ENCODE data around the gene NF2.
A peak's percentile ranks its signal among the peaks of the same experiment; 100 is the strongest.
"Not testable (repeated sequence)": the region's sequence is repeated elsewhere in the genome, so short reads cannot be mapped to it uniquely, and the experiment has no call there.

NF2 gene

DNA sequence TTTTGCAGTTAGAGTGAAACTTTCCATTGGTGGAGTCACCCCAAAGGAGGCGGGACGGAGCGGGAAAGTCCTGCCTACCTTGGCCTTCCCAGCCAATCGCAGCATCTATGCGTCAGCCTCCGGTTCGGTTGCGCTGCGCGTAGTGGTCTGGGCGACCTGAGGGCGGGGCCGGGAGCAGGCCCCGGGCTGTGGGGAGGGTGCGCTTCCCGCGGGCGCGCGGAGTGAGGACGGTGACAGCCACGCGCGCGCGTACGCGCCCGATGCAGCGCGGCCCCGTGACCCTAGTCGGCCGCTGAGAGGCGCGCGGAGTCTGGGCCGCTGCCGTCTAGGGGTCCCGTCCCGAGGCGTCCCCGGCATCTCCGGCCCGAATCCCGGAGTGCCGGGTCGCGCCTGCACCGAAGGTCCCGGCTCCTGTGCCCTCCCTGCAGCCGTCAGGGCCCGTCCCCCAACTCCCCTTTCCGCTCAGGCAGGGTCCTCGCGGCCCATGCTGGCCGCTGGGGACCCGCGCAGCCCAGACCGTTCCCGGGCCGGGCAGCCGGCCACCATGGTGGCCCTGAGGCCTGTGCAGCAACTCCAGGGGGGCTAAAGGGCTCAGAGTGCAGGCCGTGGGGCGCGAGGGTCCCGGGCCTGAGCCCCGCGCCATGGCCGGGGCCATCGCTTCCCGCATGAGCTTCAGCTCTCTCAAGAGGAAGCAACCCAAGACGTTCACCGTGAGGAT, at the start of gene NF2:
Gene NF2, plus strand, starts transcription at position 276 of the 718 bp plus-strand sequence. Its CDS starts 366 bp downstream, at position 642.
- peak; percentile 98 for DNase-seq (ENCODE audit: low read depth)

DNA sequence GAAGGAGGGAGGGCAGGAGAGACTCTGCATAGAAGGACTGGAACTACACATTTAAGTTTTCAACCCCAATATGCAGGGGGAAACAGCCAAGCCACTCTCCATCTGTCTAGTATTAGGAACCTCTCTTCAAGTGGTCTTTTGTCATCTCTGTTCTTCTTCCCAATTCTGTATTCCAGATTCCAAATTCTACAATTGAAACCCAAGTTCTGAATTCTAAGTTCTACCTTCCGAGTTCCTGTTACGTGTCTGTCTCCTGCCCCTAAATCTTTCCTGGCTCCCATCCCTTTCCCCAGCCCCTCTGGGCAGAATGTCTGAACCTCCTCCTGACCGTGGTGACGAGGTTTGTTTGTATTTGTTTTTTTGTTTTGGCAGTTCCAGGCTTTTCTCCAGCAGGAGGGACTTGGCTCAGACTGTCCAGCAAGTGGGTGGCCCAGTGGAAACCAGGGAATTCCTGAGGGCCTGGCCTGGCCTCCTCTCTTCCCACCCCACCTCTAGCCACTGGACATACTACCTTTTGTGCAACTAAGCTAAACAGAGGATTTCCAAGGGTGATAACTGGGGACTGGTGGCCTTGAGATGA, 48.3 kb upstream of the NF2 start:
- DNase-seq (ENCODE audit: low read depth) = no peak

DNA sequence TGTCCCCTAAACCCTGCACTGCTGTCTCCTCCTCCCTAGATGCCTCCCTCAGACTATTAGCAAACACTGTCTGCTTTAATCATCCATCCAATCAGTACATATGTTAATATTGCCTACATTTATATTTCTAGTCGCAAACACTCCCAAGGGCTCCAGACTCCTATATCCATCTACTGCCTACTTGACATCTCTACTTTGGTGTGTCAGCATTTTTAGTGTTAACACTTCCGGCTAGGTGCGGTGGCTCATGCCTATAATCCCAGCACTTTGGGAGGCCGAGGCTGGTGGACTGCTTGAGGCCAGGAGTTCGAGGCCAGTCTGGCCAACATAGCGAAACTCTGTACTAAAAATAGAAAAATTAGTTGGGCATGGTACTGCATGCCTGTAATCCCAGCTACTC, 44.4 kb upstream of the NF2 start:
- DNase-seq (ENCODE audit: low read depth) = no peak

DNA sequence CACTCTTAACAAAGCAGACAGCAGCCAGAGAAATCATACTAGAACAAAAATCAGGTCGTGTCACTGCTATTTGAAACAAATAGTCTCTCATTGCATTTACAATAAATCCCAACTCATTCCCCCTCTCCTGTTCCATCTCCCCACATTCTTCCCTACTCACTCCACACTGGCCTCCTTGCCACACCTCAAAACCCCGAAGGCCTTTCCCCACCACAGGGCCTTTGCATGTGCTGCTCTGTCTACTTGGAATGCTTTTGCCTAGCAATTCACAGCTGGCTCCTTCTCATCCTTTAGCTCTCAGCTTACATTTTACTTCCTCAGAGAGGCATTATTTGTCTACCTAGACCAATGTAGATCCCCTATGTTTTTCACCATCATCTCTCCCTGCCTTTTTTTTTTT, 43.6 kb upstream of the NF2 start:
- no peak for DNase-seq (ENCODE audit: low read depth)

DNA sequence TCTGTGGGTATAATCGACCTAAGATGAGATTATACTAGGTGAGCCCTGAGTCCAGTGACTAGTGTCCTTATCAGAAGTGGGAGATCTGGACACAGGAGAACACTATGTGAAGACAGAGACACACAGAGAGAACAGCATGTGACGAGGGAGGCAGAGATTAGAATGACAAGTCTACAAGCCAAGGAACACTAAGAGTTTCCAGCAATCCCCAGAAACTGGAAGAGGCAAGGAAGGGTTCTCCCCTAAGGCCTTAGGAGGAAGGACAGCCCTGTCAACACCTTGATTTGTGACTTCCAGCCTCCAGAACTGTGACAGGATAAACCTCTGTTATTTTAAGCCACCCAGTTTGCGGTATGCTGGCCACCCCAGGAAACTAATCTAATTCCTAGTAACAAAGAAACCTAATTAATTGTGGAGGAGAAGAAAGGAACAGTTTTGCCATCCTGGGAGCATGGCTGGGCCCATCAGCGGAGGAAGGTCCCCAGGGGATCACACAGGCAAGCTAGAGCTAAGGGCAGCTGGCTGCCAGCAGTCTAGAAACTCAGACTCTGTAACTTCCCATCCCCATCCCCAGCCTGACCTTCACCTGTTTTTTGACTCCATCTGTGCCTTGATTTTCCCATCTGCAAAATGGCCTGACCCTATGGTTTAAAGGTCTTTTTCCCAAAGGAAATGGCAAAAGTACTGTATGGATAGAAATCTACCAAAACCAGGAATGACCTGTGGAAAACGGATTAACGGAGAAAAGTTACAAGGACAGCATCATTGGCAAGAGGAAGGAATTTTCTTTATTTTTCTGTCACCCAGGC, 39.6 kb upstream of the NF2 start:
- DNase-seq (ENCODE audit: low read depth) = no peak

DNA sequence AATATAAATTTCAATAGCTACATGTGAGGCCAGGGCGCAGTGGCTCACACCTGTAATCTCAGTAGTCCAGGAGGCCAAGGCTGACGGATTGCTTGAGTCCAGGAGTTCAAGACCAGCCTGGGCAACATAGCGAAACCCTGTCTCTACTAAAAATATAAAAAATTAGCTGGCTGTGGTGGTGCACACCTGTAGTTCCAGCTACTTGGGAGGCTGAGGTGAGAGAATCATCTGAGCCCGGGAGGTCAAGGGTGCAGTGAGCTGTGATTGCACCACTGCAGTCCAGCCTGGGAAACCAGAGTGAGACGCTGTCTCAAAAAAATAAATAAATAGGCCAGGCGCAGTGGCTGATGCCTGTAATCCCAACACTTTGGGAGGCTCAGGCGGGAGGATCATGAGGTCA, 36.9 kb upstream of the NF2 start:
- DNase-seq (ENCODE audit: low read depth) = not testable (repeated sequence)

DNA sequence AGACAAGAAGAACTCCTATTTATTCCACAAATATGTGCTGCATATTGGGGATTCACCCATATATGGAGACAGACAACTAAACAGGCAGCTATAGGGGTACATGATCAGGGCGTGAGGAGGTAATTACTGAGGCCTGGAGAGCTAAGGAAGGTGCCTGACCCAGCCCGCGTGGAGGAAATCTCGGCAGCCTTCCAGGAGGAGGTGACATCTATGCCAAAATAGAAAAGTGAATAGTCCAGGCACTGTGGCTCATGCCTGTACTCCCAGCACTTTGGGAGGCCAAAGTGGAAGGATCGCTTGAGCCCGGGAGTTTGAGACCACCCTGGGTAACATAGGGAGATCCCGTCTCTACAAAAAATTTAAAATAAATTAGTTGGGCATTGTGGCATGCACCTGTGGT, 36.1 kb upstream of the NF2 start:
- no peak for DNase-seq (ENCODE audit: low read depth)

DNA sequence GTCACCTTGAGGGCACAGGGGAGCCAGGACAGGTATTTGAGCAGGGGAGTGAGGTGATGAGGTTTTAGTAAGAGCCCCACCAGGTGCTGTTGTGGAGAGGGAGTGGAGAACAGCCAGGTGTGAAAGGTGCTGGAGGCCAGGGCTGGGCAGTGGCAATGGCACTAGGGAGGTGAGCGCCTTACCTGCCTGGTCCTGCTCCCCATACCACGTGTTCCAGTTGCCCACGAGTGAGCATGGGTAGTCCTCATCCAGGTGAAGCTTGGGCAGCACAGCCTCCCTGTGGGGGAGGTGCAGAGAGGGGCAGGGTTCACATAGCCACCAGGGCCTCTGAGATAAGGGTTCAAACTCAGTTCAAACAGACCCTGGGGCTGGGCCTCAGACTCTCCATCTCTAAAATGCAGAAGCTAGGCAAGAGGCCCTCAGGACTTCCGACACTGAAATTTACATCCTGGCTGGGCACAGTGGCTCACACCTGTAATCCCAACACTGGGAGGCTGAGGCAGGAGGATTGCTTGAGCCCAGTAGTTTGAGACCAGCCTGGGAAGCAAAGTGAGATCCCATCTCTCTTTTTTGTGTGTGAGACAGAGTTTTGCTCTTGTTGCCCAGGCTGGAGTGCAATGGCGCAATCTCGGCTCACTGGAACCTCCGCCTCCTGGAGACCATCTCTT, 34.3 kb upstream of the NF2 start:
- no peak for DNase-seq (ENCODE audit: low read depth)

DNA sequence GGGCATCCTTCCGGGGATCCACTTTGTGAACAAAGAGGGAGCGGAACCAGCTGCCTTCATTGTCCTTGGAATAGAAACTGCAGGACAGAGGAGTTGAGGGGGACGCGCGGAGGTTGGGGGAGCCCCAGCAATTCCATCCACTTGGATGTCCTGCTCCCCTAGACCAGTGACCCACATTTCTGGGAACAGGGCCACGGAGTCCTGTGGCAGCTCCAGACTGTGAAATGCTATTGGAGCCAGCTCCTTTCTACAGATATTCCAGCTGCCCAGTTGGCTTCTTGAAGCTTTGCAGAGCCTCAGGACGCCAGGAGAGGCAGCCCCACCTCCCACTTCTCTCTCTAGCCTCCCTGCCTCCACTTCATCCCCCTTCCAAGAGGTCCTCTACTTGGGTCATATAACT, 33.0 kb upstream of the NF2 start:
- no peak for DNase-seq (ENCODE audit: low read depth)

DNA sequence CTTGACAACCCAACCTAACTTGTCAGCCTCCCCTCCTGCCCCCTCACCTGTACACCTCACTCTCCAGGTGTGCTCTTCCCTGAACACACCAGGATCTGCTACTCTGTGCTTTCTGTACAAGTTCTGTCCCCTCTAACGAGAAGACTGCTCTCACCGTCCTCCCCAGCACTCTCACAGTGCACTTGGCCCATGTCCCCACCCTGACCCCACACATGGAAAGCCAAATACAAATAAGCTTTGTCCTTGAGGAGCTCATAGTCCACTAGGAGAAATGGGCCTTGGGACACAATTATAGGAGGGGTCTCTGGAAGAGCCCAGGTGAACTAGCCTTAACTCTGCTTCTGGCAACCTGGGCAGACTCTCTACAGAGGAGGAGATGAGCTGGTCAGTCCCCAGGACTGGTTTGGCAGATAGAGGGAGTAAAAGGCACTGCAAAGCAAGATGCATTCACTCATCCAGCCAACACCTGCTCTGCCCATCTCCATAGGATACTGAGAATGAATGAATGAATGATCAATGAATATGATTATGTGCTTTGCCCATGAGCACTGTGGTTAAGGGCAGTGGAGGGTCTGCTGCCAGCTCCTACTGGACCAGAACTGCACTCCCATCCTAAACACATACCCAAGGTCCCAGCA, 32.4 kb upstream of the NF2 start:
- DNase-seq (ENCODE audit: low read depth) = no peak

DNA sequence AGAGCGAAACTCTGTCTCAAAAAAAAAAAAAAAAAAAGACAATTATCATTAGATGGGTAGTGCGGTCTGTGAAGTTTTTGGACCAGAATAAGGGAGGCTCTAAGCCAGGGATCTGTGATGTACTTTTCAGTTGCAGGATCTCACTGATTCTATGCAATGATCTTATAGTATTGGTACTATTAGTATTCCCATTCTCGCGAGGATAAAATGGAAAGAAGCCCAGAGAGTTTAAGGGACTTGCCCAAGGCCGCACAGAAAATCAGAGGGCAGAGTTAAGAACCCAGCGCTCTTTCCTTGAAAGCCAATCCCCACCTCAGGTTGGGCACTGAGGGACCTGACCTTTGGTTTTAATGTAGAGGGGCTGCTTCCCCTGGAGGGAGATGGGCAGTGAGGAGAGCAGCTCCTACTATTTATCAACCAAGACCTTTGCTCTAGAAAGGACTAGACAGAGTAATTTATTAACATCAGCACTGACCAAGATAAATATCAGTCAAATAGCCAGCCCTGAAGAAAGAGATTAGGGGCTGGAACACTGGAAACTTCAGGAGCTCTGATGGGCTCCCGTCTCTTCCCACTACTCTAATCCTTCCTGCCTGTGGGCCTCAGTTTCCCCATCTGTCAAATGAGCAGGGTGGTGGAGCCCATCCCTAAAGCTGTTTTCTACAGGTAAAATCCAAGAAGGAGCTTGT, 28.5 kb upstream of the NF2 start:
- no peak for DNase-seq (ENCODE audit: low read depth)

DNA sequence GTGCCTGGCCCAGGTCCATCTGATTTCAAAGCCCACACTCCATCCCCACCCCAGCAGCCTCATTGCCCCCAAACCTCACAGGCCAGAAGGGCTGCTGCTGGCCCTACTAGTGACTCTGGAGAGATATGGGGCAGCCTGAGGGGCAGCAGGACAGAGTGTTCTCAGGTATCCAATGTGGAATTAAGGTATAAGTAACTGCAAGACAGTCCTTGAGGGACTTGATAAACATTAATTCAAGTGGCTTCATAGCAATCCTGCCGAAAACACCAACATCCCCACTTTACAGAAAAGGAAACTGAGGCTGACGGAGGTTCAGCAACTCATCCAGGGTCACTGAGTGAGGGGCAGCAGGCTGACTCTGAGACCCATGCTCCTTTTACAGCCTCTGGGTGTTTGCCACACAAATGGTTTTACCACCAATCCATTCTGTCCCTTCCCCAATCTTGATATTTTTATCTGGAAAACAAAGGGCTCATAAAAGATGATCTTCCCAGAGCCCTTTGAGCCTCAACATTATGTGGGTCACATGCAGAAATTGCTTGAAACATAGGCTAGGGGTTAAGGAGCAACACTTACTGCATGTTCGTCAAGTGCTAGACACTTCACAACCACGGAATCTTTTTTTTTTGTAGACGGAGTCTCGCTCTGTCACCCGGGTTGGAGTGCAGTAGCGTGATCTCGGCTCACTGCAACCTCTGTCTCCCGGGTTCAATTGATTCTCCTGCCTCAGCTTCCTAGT, 24.8 kb upstream of the NF2 start:
- no peak for DNase-seq (ENCODE audit: low read depth)

DNA sequence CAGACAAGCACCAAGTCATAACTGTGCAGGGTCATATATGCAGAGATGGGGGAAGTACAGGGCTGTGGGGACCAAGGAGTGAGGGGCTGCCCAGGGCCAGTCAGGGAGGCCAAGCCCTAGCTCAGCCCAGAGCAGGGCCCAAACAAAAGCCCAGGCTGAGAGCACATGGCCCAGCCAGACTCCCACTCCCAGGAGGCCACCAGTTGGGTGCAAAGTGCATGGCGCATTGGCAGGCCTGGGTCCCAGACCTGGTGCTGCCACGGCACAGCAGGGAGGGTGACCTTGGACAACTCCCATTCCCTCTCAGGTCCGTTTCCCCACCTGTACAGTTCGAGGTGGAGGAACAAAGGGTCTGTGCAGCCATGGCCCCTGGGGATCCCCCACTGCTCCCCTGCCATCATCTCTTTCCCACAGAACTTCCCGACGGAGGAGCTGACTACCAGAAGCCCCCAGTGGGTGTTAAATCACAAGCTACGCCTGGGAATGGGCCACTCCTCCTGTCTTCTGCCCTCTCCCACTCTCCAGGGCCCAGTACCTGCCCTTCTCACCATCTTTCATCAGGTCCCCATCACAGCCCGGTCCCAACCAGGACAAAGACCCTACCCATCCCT, 23.1 kb upstream of the NF2 start:
- no peak for DNase-seq (ENCODE audit: low read depth)

DNA sequence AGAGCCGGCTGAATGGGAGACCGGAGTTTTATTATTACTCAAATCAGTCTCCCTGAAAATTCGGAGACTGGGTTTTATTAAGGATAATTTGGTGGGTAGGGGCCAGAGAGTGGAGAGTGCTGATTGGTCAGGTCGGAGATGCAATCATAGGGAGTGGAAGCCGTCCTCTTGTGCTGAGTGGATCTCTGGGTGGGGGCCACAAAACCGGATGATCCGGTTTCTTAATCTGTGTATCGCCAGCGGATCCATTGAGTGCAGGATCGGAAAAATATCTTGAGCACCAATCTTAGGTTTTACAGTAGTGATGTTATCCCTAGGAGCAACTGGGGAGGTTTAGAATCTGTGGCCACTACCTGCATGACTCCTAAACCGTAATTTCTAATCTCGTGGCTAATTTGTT, 21.6 kb upstream of the NF2 start:
- DNase-seq (ENCODE audit: low read depth) = no peak

DNA sequence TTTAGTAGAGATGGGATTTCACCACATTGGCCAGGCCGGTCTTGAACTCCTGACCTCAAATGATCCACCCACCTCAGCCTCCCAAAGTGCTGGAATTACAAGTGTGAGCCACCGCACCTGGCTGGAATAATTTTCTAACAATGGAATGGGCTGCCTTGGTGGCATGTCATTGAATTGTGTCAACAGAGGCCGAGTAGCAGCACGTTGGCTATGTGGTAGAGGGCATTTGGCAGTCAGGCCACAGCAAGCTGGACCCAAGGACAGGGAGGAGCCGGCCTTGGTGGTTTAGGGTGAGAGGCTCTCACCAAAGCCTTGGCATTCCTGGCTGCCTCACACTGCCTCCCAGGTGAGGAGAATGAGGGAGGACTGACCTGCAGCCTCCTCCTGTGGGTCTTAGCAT, 18.5 kb upstream of the NF2 start:
- no peak for DNase-seq (ENCODE audit: low read depth)

DNA sequence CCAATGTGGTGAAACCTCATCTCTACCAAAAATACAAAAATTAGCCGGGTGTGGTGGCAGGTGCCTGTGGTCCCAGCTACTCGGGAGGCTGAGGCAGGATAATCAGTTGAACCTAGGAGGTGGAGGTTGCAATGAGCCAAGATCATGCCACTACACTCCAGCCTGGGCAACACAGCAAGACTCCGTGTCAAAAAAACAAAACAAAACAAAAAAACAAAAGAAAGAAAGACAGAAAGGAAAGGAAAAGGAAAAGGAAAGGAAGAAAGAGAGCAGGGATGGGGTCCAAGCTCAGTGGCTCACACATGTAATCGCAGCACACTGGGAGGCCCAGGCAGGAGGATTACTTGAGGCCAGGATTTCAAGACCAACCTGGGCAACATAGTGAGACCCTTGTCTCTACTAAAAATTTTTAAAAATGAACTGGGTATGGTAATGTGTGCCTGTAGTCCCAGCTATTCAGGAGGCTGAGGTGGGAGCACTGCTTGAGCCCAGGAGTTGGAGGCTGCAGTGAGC, 17.2 kb upstream of the NF2 start:
- DNase-seq (ENCODE audit: low read depth) = not testable (repeated sequence)

DNA sequence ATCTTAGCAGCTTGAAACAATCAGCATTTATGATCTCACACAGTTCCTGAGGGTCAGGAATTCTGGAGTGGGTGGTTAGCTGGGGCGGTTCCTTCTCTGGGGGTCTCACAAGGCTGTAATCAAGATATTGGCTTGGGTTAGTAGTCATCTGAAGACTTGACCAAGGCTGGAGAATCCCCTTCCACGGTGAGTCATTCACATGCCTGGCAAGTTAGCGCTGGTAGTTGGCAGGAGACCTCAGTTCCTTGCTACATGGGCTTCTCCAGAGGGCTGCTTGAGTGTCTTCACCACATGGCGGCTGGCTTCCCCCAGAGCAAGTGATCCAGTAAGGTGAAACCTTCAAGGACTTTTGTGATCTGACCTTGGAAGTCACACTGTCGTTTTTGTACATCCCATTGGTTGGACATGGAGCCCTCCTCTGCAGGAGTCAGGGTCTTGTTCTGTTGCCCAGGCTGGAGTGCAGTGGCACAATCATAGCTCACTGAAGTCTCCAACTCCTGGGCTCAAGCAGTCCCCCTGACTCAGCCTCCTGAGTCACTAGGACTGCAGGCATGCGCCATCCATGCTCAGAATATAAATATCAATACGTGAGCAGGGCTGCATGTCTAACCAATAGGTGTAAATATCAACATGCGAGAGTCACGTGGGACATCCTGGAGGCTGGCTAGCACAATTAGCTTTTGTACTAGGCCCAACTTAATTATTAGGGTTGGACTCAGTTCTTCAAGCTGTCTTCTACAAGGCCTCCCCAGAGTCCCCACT, 15.3 kb upstream of the NF2 start:
- no peak for DNase-seq (ENCODE audit: low read depth)

DNA sequence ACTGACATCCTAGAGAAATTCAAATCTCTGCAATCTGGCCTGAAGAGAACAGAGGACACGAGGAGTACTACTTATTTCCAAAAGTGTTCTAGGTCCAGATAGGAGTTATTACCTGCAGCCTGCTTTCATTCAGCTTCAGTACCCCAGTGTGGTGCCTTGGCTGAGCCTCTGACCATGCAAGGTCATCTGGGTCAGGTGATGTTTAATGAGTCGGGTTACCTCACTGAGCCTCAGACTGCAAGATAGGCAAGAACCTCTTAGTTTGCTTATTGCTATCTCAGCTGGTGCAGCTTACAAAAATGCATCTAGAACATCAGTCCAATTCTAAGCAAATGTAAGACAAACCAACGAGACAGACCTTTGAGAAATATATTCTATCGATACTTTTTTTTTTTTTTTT, 9.5 kb upstream of the NF2 start:
- DNase-seq (ENCODE audit: low read depth) = no peak

DNA sequence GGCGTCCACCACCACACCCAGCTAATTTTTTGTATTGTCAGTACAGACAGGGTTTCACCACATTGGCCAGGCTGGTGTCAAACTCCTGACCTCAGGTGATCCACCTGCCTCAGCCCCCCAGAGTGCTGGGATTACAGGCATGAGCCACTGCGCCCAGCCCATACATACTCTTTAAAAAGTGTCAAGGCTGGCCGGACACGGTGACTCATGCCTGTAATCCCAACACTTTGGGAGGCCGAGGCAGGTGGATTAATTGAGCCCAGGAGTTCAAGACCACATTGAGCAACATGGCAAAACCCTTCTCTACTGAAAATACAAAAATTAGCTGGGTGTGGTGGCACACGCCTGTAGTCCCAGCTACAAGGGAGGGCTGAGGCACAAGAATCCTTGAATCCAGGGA, 9.0 kb upstream of the NF2 start:
- not testable (repeated sequence) for DNase-seq (ENCODE audit: low read depth)

Measured in stimulated activated CD4-positive, alpha-beta T cell treated with anti-CD3 and anti-CD28 coated beads, Interleukin-2, amount 100 ng/mL, for 4 hours (primary cell).